MM.1S (cell line): ENCODE measurements around the gene ZNF385D.

Experiments used
- EZH2 ChIP-seq: fragments of 300-600 bp; sonication (generic); optimal IDR thresholded peaks from 2 replicates; pipeline ENCODE3; 2017; ENCODE audit warnings: low read depth, mild to moderate bottlenecking, antibody characterized with exemption, low read length, mixed read lengths
- TF ChIP-seq, protein P1 (sequence below): fragments of 300-600 bp; sonication (generic); IDR thresholded peaks from 2 replicates; pipeline ENCODE4 v1.5.1; 2016; ENCODE audit warnings: antibody characterized with exemption, low read length, mixed read lengths

DNA sequence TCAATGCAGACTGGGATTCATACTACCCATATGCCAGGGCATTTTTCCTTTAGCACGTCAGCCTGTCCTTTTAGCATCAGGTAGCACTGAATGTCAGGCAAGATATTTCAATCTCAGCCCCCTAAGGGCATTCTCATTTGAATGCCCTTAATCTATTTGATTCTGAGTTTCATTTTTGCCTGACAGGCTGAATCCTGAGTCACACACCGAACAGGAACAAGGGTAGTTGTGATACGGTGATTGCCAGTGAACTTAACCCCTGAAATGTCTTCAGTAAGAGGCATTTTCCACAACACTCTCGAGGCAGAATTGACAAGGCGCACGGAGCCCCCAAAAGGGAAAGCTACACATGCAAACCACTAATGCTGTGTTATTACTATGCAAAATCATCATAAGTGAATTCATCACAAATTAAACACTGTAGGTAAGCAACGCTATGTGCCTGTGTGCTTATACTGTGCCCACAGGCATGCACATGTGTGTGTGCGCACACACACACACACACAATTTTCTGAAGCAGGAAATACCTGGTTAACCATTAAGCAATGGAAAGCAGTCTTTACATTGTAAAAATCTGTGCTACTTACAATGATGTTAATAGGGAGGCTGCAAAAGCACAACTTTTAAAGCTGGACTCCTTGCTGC lies 130.4 kb downstream of the ZNF385D start:
- TF ChIP-seq, protein P1, sequence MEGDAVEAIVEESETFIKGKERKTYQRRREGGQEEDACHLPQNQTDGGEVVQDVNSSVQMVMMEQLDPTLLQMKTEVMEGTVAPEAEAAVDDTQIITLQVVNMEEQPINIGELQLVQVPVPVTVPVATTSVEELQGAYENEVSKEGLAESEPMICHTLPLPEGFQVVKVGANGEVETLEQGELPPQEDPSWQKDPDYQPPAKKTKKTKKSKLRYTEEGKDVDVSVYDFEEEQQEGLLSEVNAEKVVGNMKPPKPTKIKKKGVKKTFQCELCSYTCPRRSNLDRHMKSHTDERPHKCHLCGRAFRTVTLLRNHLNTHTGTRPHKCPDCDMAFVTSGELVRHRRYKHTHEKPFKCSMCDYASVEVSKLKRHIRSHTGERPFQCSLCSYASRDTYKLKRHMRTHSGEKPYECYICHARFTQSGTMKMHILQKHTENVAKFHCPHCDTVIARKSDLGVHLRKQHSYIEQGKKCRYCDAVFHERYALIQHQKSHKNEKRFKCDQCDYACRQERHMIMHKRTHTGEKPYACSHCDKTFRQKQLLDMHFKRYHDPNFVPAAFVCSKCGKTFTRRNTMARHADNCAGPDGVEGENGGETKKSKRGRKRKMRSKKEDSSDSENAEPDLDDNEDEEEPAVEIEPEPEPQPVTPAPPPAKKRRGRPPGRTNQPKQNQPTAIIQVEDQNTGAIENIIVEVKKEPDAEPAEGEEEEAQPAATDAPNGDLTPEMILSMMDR: no peak
- TF ChIP-seq EZH2: no peak
